Astrocyte of the cerebellum (primary cell): ENCODE data around the gene GFY.

ENCODE experiments used
- DNase-seq: peaks from one replicate; pipeline ENCODE4 v3.0.0-alpha.2; 2011; ENCODE audit warnings: low read depth
- H3K4me3 ChIP-seq: 2 replicates; pipeline ENCODE4 v1.5.1; 2011; ENCODE audit warnings: mild to moderate bottlenecking, low read depth, low read length, moderate library complexity
- CTCF ChIP-seq: IDR thresholded peaks from 2 replicates; pipeline ENCODE4 v1.5.1; 2012; ENCODE audit warnings: low read length, low read depth, moderate library complexity, mild to moderate bottlenecking; ENCODE audit errors: missing control alignments
- in situ Hi-C: cut with HindIII; loops from 2 replicates; pipeline ENCODE4 v1.10.0; 2017; ENCODE audit warnings: low sequenced_read_pairs

Gene GFY

GRCh38 chr19:49425178-49425577 is at the start of gene GFY:
GFY (plus strand) TSS chr19:49425388; CDS start chr19:49426431, 1,043 bp downstream.
- H3K4me3 ChIP-seq = no peak within 1 kb of the TSS
- in situ Hi-C loops = loop anchor here (5.0 kb wide), 1 partner anchor 43 kb away; no protein-coding TSS in a partner anchor
- DNase-seq = no peak
- TF ChIP-seq CTCF = no peak

GRCh38 chr19:49378512-49378911 is 46.7 kb upstream of the GFY start:
- no peak overlapping the region for H3K4me3 ChIP-seq
- DNase-seq = no peak
- TF ChIP-seq CTCF = no peak
- in situ Hi-C loops = no loop called here

GRCh38 chr19:49380391-49380790 is 44.8 kb upstream of the GFY start:
- in situ Hi-C loops = loop anchor here (5.0 kb wide), 1 partner anchor 47 kb away; the partner anchor contains the start of gene GFY

GRCh38 chr19:49382639-49383038 is 42.5 kb upstream of the GFY start:
- TF ChIP-seq CTCF = no peak
- H3K4me3 ChIP-seq = no peak overlapping the region
- in situ Hi-C loops = loop anchor here (5.0 kb wide), 1 partner anchor 45 kb away; the partner anchor contains the start of gene GFY
- no peak for DNase-seq

More at GRCh38 chr19:49380391-49380790, 44.8 kb upstream of the GFY start:
- DNase-seq = no peak
- H3K4me3 ChIP-seq = no peak overlapping the region
- TF ChIP-seq CTCF = no peak

GRCh38 chr19:49383599-49383998 is 41.6 kb upstream of the GFY start:
- no peak overlapping the region for H3K4me3 ChIP-seq
- TF ChIP-seq CTCF = no peak
- no peak for DNase-seq
- in situ Hi-C loops = loop anchor here (5.0 kb wide), 1 partner anchor 44 kb away; the partner anchor contains the start of gene GFY

- no peak for DNase-seq
- no peak for TF ChIP-seq CTCF
- in situ Hi-C loops = no loop called here
- H3K4me3 ChIP-seq = no peak within 1 kb of the TSS
Measured at GRCh38 chr19:49387936-49388372, 37.2 kb upstream of the GFY start, which contains the start of gene KASH5. KASH5 (plus strand) TSS chr19:49388249; CDS start chr19:49390884, 2,635 bp downstream.
